Esophagus muscularis mucosa (tissue), 4 donors: ENCODE data around the gene PPHLN1. TPM values are rescaled to one million over a fixed set of nuclear protein-coding genes. Genes with fewer than 3 reads are reported as not detected.

Source experiments
- DNase-seq: peaks from one replicate; pipeline ENCODE4 v3.0.0-alpha.2; 2017; ENCODE audit errors: extremely low spot score
- H3K27ac ChIP-seq, 4 donors: fragments of 200-600 bp; sonication (generic); replicated peaks in 1 of 4; 1 replicate in 3 of 4; 2 replicates in 1 of 4; pipeline ENCODE4 v1.5.1; 2016 to 2019; ENCODE audit warnings: mild to moderate bottlenecking in 1 of 4
- H3K27me3 ChIP-seq, 4 donors: fragments of 200-600 bp; sonication (generic); one replicate each; pipeline versions ENCODE4 v1.5.1 to v1.6.0; 2016 to 2019
- H3K36me3 ChIP-seq, 4 donors: fragments of 200-600 bp; sonication (generic); one replicate each; pipeline ENCODE4 v1.5.1; 2016 to 2019
- H3K4me1 ChIP-seq, 4 donors: fragments of 200-600 bp; sonication (generic); one replicate each; pipeline ENCODE4 v1.5.1; 2016 to 2019
- H3K4me3 ChIP-seq, 4 donors: fragments of 200-600 bp; sonication (generic); 1 replicate in 2 of 4; 2 replicates in 2 of 4; pipeline ENCODE4 v1.5.1; 2016 to 2019; ENCODE audit warnings: mild to moderate bottlenecking in 4 of 4, moderate library complexity in 1 of 4
- H3K9me3 ChIP-seq, 4 donors: fragments of 200-600 bp; sonication (generic); 1 replicate in 3 of 4; 2 replicates in 1 of 4; pipeline ENCODE4 v1.5.1; 2016 to 2019
- CTCF ChIP-seq, 3 experiments: fragments of 200-600 bp in 2 of 3; fragments of 450-650 bp in 1 of 3; sonication (generic) in 2 of 3; IDR thresholded peaks; one replicate each; pipeline ENCODE4 v1.5.1; 2017 to 2019; ENCODE audit warnings: antibody characterized with exemption in 3 of 3, mild to moderate bottlenecking in 2 of 3, moderate library complexity in 1 of 3
- EP300 ChIP-seq: sonication (generic); formaldehyde crosslinking; IDR thresholded peaks from one replicate; pipeline ENCODE4 v1.6.1; 2017; ENCODE audit warnings: antibody characterized with exemption
- POLR2A ChIP-seq: fragments of 450-650 bp; IDR thresholded peaks from one replicate; pipeline ENCODE4 v1.6.1; 2017; ENCODE audit warnings: antibody characterized with exemption, moderate library complexity, mild to moderate bottlenecking, low read depth
- POLR2AphosphoS5 ChIP-seq, 2 donors: sonication (generic); formaldehyde crosslinking; IDR thresholded peaks; one replicate each; pipeline ENCODE4 v1.6.1; 2017; ENCODE audit warnings: antibody characterized with exemption in 2 of 2
- WGBS: methylation state at CpG from one replicate; pipeline ENCODE4 v1.1.5; 2018; 5-methylcytosine and 5-hydroxymethylcytosine counted together
- intact Hi-C: fragments of 100-400 bp; cut with DNase I; formaldehyde crosslinking; loops from one replicate; pipeline ENCODE4 v1.15.1; 2023
- total RNA-seq, 4 donors: library from RNA; depleted of rRNA; stranded (reverse); fragments of >200 nt; gene quantifications; one replicate each; pipeline versions ENCODE4 v1.1.0 to v1.2.1, GENCODE V29; 2016

Gene PPHLN1
- total RNA-seq, 4 donors from 2014 or later, result 40.0 to 45.3 (median 42.1) TPM

GRCh38 chr12:42281844-42282243, 44.1 kb upstream of the PPHLN1 start:
- TF ChIP-seq CTCF (IDR thresholded peaks at IDR 0.05) (no peak), POLR2A (no peak), EP300 (no peak), POLR2AphosphoS5 (IDR thresholded peaks at IDR 0.05) (no peak)
- Histone ChIP-seq H3K27me3 (no peaks in the 10 kb centered on the region), H3K9me3 (no peaks in the 10 kb centered on the region), H3K36me3 (no peaks in the 10 kb centered on the region), H3K4me3 (no peak overlapping the region), H3K27ac (no peak overlapping the region), H3K4me1 (no peaks in the 10 kb centered on the region)
- no peak for DNase-seq
- WGBS, result 80% methylated on average over 3 of the region's 3 CpGs
- intact Hi-C loops, result no loop called here

GRCh38 chr12:42282294-42282693, 43.7 kb upstream of the PPHLN1 start:
- intact Hi-C loops, result no loop called here
- TF ChIP-seq EP300, result no peak
- TF ChIP-seq CTCF (IDR thresholded peaks at IDR 0.05), result no peak
- no peak for TF ChIP-seq POLR2AphosphoS5 (IDR thresholded peaks at IDR 0.05)
- no peak for TF ChIP-seq POLR2A
- Histone ChIP-seq H3K4me1 (no peaks in the 10 kb centered on the region), H3K4me3 (no peak overlapping the region), H3K36me3 (no peaks in the 10 kb centered on the region), H3K27ac (no peak overlapping the region), H3K27me3 (no peaks in the 10 kb centered on the region), H3K9me3 (no peaks in the 10 kb centered on the region)
- DNase-seq, result no peak
- WGBS, result 89% methylated on average over 2 of the region's 2 CpGs

GRCh38 chr12:42283739-42284138, 42.2 kb upstream of the PPHLN1 start:
- H3K36me3 ChIP-seq, result no peaks in the 10 kb centered on the region
- H3K27me3 ChIP-seq, result no peaks in the 10 kb centered on the region
- H3K4me3 ChIP-seq, result no peak overlapping the region
- H3K9me3 ChIP-seq, result no peaks in the 10 kb centered on the region
- no peak for DNase-seq
- intact Hi-C loops, result no loop called here
- no peak overlapping the region for H3K27ac ChIP-seq
- no peaks in the 10 kb centered on the region for H3K4me1 ChIP-seq
- TF ChIP-seq POLR2AphosphoS5 (IDR thresholded peaks at IDR 0.05), result no peak
- no peak for TF ChIP-seq EP300
- TF ChIP-seq CTCF (IDR thresholded peaks at IDR 0.05), result no peak
- no peak for TF ChIP-seq POLR2A

- Histone ChIP-seq H3K27ac (no peak overlapping the region), H3K4me3 (no peak overlapping the region), H3K27me3 (no peaks in the 10 kb centered on the region), H3K9me3 (no peaks in the 10 kb centered on the region), H3K4me1 (no peaks in the 10 kb centered on the region), H3K36me3 (no peaks in the 10 kb centered on the region)
- 77% methylated on average over 1 of the region's 1 CpG for WGBS
- DNase-seq, result no peak
- TF ChIP-seq POLR2AphosphoS5 (IDR thresholded peaks at IDR 0.05), result no peak
- no peak for TF ChIP-seq EP300
- no peak for TF ChIP-seq CTCF (IDR thresholded peaks at IDR 0.05)
- no peak for TF ChIP-seq POLR2A
- intact Hi-C loops, result no loop called here
These were observed 41.8 kb upstream of the PPHLN1 start for GRCh38 chr12:42284157-42284556.

GRCh38 chr12:42284876-42285275, 41.1 kb upstream of the PPHLN1 start:
- Histone ChIP-seq H3K4me3 (no peak overlapping the region), H3K27ac (no peak overlapping the region), H3K9me3 (no peaks in the 10 kb centered on the region), H3K4me1 (no peaks in the 10 kb centered on the region), H3K27me3 (no peaks in the 10 kb centered on the region), H3K36me3 (no peaks in the 10 kb centered on the region)
- DNase-seq, result no peak
- intact Hi-C loops, result no loop called here
- TF ChIP-seq POLR2A (no peak), EP300 (no peak), POLR2AphosphoS5 (IDR thresholded peaks at IDR 0.05) (no peak), CTCF (IDR thresholded peaks at IDR 0.05) (no peak)
- 87% methylated on average over 2 of the region's 2 CpGs for WGBS
